Left ventricle myocardium inferior (tissue), 1 donor: Measurements from ENCODE around the gene ECE1. TPM values are rescaled to one million over a fixed set of nuclear protein-coding genes. Genes with fewer than 3 reads are reported as not detected.
A peak's percentile ranks its signal among the peaks of the same experiment; 100 is the strongest.

Experiments
- DNase-seq: peaks from one replicate; pipeline ENCODE4 v3.0.0-alpha.2; 2020
- H3K27ac ChIP-seq: fragments of 200-600 bp; replicated peaks from 2 replicates; pipeline ENCODE4 v1.8.0; 2021
- H3K27me3 ChIP-seq: fragments of 200-600 bp; 2 replicates; pipeline ENCODE4 v1.8.0; 2021; ENCODE audit warnings: low read depth
- H3K36me3 ChIP-seq: fragments of 200-600 bp; 2 replicates; pipeline ENCODE4 v1.8.0; 2021
- H3K4me1 ChIP-seq: fragments of 200-600 bp; 2 replicates; pipeline ENCODE4 v1.8.0; 2021
- H3K4me3 ChIP-seq: fragments of 200-600 bp; 2 replicates; pipeline ENCODE4 v1.8.0; 2021; ENCODE audit warnings: mild to moderate bottlenecking, moderate library complexity
- H3K9me3 ChIP-seq: fragments of 200-600 bp; replicated peaks from 2 replicates; pipeline ENCODE4 v1.8.0; 2021
- CTCF ChIP-seq: fragments of 200-600 bp; IDR thresholded peaks from 2 replicates; pipeline ENCODE4 v1.8.0; 2021; ENCODE audit warnings: antibody characterized with exemption, mild to moderate bottlenecking, borderline replicate concordance
- intact Hi-C: fragments of 100-400 bp; cut with micrococcal nuclease; formaldehyde crosslinking; loops from one replicate; pipeline ENCODE4 v1.11.0; 2022
- total RNA-seq: library from RNA; stranded (reverse); fragmentation: NEBNext Ultra II Directional; extraction: Animal tissue kit (Norgen Biotek cat#: 25700); gene quantifications from one replicate; pipeline ENCODE4 v1.2.1, GENCODE V29; 2021
- donor health status: DM: no; HTN: yes; CAD: no; lungs with severe emphysema.

Gene ECE1
- total RNA-seq, 1 donor from 2014 or later: 54.7 TPM

DNA sequence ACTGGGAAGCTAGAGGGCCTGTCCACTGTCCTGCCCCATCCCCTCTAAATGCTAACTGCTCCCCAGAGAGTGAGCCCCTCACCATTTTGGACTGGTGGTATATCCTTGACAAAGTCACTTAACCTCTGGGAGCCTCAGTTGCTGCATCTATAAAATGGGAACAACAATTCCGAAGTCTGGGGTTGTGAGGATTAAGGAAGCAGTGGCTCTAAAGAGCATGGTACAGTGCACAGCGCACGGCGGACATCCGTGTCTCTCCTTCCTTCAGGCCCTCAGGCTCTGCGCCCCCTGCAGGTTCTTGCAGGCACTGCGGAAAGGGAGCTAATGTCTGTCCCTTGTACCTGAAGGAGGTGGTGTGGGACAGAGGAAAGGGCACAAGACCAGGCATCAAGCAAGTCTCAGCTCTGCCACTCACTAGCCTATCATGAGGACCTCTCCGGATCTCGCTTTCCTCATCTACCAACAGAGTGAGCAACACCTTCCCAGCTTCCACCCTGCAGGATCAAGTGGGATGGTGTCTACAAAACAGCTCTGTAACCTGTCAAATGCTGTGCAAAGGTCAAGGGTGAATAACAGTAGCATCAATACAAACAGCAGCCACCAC, 20.1 kb downstream of the ECE1 start:
- TF ChIP-seq CTCF: peak; percentile 87
- H3K4me3 ChIP-seq: no peak overlapping the region
- intact Hi-C loops: no loop called here
- peak; percentile 75 for DNase-seq
- H3K4me1 ChIP-seq: peaks cover 77% of the 10 kb centered on the region
- peak overlapping the region; percentile 99 for H3K27ac ChIP-seq
- peaks cover 40% of the 10 kb centered on the region for H3K36me3 ChIP-seq
- no peaks in the 10 kb centered on the region for H3K27me3 ChIP-seq
- no peaks in the 10 kb centered on the region for H3K9me3 ChIP-seq

DNA sequence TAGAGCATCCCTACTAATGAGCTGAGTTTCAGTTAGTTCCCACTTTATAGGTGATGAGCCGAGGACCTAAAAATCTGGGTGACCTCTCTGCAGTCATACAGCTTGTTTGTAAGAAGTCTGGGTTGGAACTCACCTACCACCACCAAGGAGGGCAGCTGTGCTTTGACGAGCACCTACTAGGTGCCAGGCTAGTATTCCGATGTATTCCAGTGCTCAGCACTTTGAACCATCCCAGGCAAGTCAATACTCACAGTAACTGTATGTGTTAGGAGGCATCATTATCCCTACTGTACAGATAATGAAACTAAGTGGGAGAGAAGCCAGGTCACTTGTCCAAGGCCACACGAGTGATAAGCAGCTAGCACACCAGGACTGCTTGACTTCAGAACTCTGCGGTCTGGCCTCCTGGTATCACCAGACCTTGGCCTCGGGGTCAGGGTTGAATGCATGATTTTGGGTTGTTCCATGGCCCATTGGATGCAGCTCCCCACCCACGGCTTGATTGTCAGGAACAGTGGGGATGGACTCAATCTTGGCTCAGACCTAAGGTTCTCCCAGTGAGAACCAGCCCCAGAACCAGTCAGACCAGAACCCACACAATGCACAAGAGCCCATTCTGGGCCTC, 20.7 kb downstream of the ECE1 start:
- peak overlapping the region; percentile 99 for H3K27ac ChIP-seq
- DNase-seq: no peak
- intact Hi-C loops: no loop called here

GRCh38 chr1:21268281-21269239, 21.7 kb downstream of the ECE1 start:
- Histone ChIP-seq H3K9me3 (no peaks in the 10 kb centered on the region), H3K27me3 (no peaks in the 10 kb centered on the region), H3K36me3 (peaks cover 40% of the 10 kb centered on the region), H3K4me3 (no peak overlapping the region), H3K4me1 (peaks cover 79% of the 10 kb centered on the region), H3K27ac (peak overlapping the region; percentile 99)
- no peak for DNase-seq
- TF ChIP-seq CTCF: no peak
- intact Hi-C loops: no loop called here

More for the DNA sequence above, 20.7 kb downstream of the ECE1 start:
- Histone ChIP-seq H3K4me1 (peaks cover 78% of the 10 kb centered on the region), H3K9me3 (no peaks in the 10 kb centered on the region), H3K27me3 (no peaks in the 10 kb centered on the region), H3K36me3 (peaks cover 40% of the 10 kb centered on the region), H3K4me3 (no peak overlapping the region)
- no peak for TF ChIP-seq CTCF

DNA sequence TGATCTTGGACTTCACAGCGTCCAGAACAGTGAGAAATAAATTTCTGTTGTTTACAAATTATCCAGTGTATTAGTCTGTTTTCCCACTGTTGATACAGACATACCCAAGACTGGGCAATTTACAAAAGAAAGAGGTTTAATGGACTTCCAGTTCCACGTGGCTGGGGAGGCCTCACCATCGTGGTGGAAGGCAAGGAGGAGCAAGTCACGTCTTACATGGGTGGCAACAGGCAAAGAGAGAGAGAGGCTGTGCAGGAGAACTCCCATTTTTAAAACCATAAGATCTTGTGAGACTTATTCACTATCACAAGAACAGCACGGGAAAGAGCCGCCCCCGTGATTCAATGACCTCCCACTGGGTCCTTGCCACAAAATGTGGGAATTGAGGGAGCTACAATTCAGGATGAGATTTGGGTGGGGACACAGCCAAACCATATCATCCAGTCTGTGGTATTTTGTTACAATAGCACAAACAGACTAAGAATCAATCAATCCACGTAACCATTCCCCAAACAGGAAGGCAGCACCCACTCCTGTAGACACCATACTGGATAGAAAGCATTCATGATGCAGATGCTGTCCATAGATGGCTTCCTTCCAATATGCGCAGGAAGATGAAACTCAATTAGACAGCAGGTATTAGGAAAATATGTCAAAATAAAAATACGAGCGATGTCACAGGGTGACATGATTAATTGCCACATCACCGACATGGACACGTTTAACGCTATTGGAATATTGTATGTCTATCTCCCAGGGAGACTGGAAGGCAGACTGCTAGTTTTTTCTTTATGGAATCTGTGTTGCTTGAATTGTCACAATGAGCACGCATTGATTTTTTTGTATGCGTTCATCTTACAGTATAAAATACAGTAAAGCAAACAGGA, 22.8 kb downstream of the ECE1 start:
- Histone ChIP-seq H3K36me3 (peaks cover 34% of the 10 kb centered on the region), H3K9me3 (no peaks in the 10 kb centered on the region), H3K4me3 (no peak overlapping the region), H3K27me3 (no peaks in the 10 kb centered on the region), H3K27ac (peak overlapping the region; percentile 99), H3K4me1 (peaks cover 87% of the 10 kb centered on the region)
- DNase-seq: no peak
- intact Hi-C loops: no loop called here
- no peak for TF ChIP-seq CTCF
